Astrocyte of the cerebellum (primary cell): ENCODE measurements around the gene CHN2.

Source experiments
- DNase-seq: peaks from one replicate; pipeline ENCODE4 v3.0.0-alpha.2; 2011; ENCODE audit warnings: low read depth
- H3K4me3 ChIP-seq: 2 replicates; pipeline ENCODE4 v1.5.1; 2011; ENCODE audit warnings: mild to moderate bottlenecking, low read depth, low read length, moderate library complexity
- CTCF ChIP-seq: IDR thresholded peaks from 2 replicates; pipeline ENCODE4 v1.5.1; 2012; ENCODE audit warnings: low read length, low read depth, moderate library complexity, mild to moderate bottlenecking; ENCODE audit errors: missing control alignments
- in situ Hi-C: cut with HindIII; loops from 2 replicates; pipeline ENCODE4 v1.10.0; 2017; ENCODE audit warnings: low sequenced_read_pairs

Gene CHN2

GRCh38 chr7:29467193-29467926 lies 272.8 kb downstream of the CHN2 start:
- DNase-seq = no peak
- no peak overlapping the region for H3K4me3 ChIP-seq
- no peak for TF ChIP-seq CTCF
- in situ Hi-C loops = no loop called here

GRCh38 chr7:29468196-29468595 lies 273.6 kb downstream of the CHN2 start:
- TF ChIP-seq CTCF = no peak
- DNase-seq = no peak
- in situ Hi-C loops = no loop called here
- H3K4me3 ChIP-seq = no peak overlapping the region

GRCh38 chr7:29469281-29469680 lies 274.7 kb downstream of the CHN2 start:
- no peak for DNase-seq
- no peak overlapping the region for H3K4me3 ChIP-seq
- in situ Hi-C loops = no loop called here
- no peak for TF ChIP-seq CTCF

GRCh38 chr7:29469976-29470557 lies 275.5 kb downstream of the CHN2 start:
- TF ChIP-seq CTCF = no peak
- in situ Hi-C loops = no loop called here

GRCh38 chr7:29471444-29472138 lies 277.0 kb downstream of the CHN2 start:
- no peak for DNase-seq
- in situ Hi-C loops = no loop called here
- no peak for TF ChIP-seq CTCF
- H3K4me3 ChIP-seq = no peak overlapping the region

More at GRCh38 chr7:29469976-29470557, 275.5 kb downstream of the CHN2 start:
- DNase-seq = no peak
- H3K4me3 ChIP-seq = no peak overlapping the region

GRCh38 chr7:29476916-29477315 lies 282.3 kb downstream of the CHN2 start:
- in situ Hi-C loops = no loop called here
- DNase-seq = no peak
- TF ChIP-seq CTCF = no peak
- H3K4me3 ChIP-seq = no peak overlapping the region
